Thyroid gland (tissue), 4 donors: Measurements from ENCODE around the gene SERP1. TPM values are rescaled to one million over a fixed set of nuclear protein-coding genes. Genes with fewer than 3 reads are reported as not detected.

Experiments
- DNase-seq, 2 donors: peaks; one replicate each; pipeline ENCODE4 v3.0.0-alpha.2; 2019
- H3K27ac ChIP-seq, 3 donors: fragments of 200-600 bp; sonication (generic); 1 replicate in 2 of 3; 2 replicates in 1 of 3; pipeline ENCODE4 v1.5.1; 2016 to 2019; ENCODE audit warnings: mild to moderate bottlenecking in 1 of 3, moderate library complexity in 1 of 3
- H3K27me3 ChIP-seq: fragments of 200-600 bp; sonication (generic); one replicate; pipeline ENCODE4 v1.5.1; 2019
- H3K36me3 ChIP-seq, 2 donors: fragments of 200-600 bp; sonication (generic); one replicate each; pipeline ENCODE4 v1.5.1; 2016 to 2019
- H3K4me1 ChIP-seq, 2 donors: fragments of 200-600 bp; sonication (generic); one replicate each; pipeline ENCODE4 v1.5.1; 2017 to 2019
- H3K4me3 ChIP-seq, 3 donors: fragments of 200-600 bp; sonication (generic); replicated peaks in 1 of 3; 1 replicate in 2 of 3; 2 replicates in 1 of 3; pipeline ENCODE4 v1.5.1; 2016; ENCODE audit warnings: mild to moderate bottlenecking in 1 of 3
- H3K9me3 ChIP-seq: fragments of 200-600 bp; sonication (generic); one replicate; pipeline ENCODE4 v1.5.1; 2017
- POLR2A ChIP-seq, 2 donors: fragments of 450-650 bp; IDR thresholded peaks; one replicate each; pipeline ENCODE4 v1.6.1; 2017; ENCODE audit warnings: antibody characterized with exemption in 2 of 2, mild to moderate bottlenecking in 2 of 2, moderate library complexity in 1 of 2
- WGBS, 2 donors: methylation state at CpG; one replicate each; pipeline ENCODE4 v1.1.5; 2017; 5-methylcytosine and 5-hydroxymethylcytosine counted together
- intact Hi-C: fragments of 100-400 bp; cut with DNase I; formaldehyde crosslinking; loops from one replicate; pipeline ENCODE4 v1.15.1; 2023
- total RNA-seq, 4 donors: library from RNA; depleted of rRNA; stranded (reverse); fragments of >200 nt; gene quantifications; one replicate each; pipeline ENCODE4 v1.2.3, GENCODE V29; 2016
- TF ChIP-seq, protein P1 (sequence below), 6 experiments: fragments of 200-600 bp in 3 of 6; fragments of 450-650 bp in 3 of 6; sonication (generic) in 3 of 6; IDR thresholded peaks; one replicate each; pipeline ENCODE4 v1.5.1; 2016 to 2019; ENCODE audit warnings: antibody characterized with exemption in 6 of 6, mild to moderate bottlenecking in 2 of 6, inconsistent platforms in 1 of 6, moderate library complexity in 1 of 6

Gene SERP1
- total RNA-seq, 4 donors from 2014 or later: 146 to 355 (median 270) TPM

DNA sequence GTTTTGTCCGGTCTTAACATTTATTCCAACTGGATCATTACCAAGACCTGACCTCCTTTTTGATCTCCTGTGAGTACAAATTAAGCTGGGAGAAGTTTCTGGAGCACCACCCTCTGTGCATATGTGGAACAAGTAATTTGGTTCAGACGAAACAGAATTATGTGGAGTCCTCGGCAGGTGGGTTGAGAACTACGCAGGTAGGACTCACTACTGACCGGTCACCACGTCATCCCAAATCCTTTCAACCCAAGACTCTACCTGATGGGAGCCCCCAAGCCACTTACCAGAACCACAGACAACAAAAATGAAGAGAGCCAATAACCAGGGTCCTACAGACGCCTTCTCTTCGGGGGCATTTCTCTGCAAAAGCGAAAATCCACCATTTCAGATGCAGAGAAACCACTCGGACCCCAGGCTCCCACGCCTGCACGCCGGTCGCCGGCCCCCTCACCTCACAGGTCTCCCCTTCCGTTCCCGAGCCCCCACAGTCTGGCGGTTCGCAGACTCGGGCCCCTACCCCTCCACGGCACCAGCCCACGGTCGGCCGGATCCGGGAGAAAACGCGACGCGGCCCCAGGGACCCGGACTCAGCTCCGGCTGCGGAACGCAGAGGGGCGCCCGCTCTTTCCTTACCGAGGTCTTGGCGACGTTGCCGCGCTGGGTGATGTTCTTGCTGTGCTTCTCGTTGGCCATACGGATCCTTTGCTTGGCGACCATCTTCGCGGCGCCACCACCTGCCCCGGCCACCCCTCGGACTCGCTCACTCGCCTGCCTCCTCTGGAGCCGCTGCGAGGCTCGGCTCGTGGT, 674 bp downstream of the SERP1 start:
- intact Hi-C loops: loop anchor here (5.0 to 10.0 kb wide), 2 partner anchors 57 to 219 kb away; partner anchors contain the start of genes SELENOT and SIAH2
- no peaks in the 10 kb centered on the region for H3K27me3 ChIP-seq
- H3K36me3 ChIP-seq: peaks cover 0 to 7% of the 10 kb centered on the region in 2 donors
- peaks cover 18 to 22% of the 10 kb centered on the region in 2 donors for H3K4me1 ChIP-seq
- WGBS, 2 donors: 0 to 1% methylated on average over 6 to 25 of the region's 54 CpGs
- no peaks in the 10 kb centered on the region for H3K9me3 ChIP-seq
- H3K27ac ChIP-seq: peak overlapping the region; percentile 97 to 98 (median 97)
- peak; percentile 48 for DNase-seq
- TF ChIP-seq, protein P1, sequence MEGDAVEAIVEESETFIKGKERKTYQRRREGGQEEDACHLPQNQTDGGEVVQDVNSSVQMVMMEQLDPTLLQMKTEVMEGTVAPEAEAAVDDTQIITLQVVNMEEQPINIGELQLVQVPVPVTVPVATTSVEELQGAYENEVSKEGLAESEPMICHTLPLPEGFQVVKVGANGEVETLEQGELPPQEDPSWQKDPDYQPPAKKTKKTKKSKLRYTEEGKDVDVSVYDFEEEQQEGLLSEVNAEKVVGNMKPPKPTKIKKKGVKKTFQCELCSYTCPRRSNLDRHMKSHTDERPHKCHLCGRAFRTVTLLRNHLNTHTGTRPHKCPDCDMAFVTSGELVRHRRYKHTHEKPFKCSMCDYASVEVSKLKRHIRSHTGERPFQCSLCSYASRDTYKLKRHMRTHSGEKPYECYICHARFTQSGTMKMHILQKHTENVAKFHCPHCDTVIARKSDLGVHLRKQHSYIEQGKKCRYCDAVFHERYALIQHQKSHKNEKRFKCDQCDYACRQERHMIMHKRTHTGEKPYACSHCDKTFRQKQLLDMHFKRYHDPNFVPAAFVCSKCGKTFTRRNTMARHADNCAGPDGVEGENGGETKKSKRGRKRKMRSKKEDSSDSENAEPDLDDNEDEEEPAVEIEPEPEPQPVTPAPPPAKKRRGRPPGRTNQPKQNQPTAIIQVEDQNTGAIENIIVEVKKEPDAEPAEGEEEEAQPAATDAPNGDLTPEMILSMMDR (IDR thresholded peaks at IDR 0.05): no peak
- TF ChIP-seq POLR2A (IDR thresholded peaks at IDR 0.05): peak in 1 of 2 donors; percentile 34
- peak overlapping the region; percentile 63 to 98 (median 90) for H3K4me3 ChIP-seq

DNA sequence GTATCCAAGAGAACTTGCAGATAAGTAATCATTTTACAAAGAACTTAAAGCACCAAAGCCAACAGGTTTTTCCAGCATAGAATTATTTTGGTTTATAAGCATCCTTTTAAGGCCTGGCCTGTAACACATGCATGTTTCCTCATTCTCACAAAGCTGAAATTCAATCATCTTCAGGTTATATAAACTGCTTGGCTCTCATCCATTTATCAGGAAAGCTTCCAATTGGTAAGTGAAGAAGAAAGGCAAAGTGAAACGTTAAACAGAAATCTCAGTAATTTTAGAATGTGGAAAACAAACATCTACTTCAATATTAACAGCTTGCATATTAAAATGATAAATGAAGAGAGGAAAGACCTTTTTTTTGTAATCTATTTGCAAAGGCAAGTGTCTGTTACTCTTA, 1.6 kb downstream of the SERP1 start:
- Histone ChIP-seq H3K36me3 (peaks cover 0 to 7% of the 10 kb centered on the region in 2 donors), H3K4me1 (peaks cover 18 to 22% of the 10 kb centered on the region in 2 donors), H3K9me3 (no peaks in the 10 kb centered on the region), H3K27me3 (no peaks in the 10 kb centered on the region), H3K4me3 (peak overlapping the region in 2 of 3 donors; percentile 63 to 90), H3K27ac (peak overlapping the region in 1 of 3 donors; percentile 97)
- 2 to 3% methylated on average over 1 of the region's 1 CpG for WGBS, 2 donors
- intact Hi-C loops: loop anchor here (5.0 to 10.0 kb wide), 2 partner anchors 58 to 220 kb away; partner anchors contain the start of genes SELENOT and SIAH2
- TF ChIP-seq, protein P1 (IDR thresholded peaks at IDR 0.05): no peak
- TF ChIP-seq POLR2A (IDR thresholded peaks at IDR 0.05): no peak
- no peak for DNase-seq

DNA sequence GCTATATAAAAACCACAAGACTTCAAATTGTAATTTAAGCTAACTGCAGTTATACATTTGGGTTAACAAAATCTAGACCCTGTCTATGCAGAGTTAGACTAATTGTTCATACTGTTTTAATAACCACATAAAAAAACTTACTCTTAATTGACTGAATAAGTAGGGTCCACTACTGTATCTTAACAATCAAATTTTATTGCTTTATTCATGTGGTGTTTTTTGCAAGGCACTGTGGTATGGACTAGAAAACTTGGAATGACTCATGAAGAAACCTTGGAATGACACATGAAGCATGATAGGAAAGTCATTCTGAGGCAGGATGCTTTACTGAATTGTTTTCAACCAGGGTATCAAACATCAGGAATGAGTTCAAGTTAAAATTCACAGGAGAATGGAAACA, 2.3 kb downstream of the SERP1 start:
- intact Hi-C loops: loop anchor here (10.0 kb wide), 1 partner anchor 221 kb away; the partner anchor contains the start of gene SIAH2
- no peak for DNase-seq
- TF ChIP-seq, protein P1 (IDR thresholded peaks at IDR 0.05): no peak
- TF ChIP-seq POLR2A (IDR thresholded peaks at IDR 0.05): no peak
- H3K4me3 ChIP-seq: no peak overlapping the region
- H3K27me3 ChIP-seq: no peaks in the 10 kb centered on the region
- no peaks in the 10 kb centered on the region for H3K9me3 ChIP-seq
- peaks cover 18 to 22% of the 10 kb centered on the region in 2 donors for H3K4me1 ChIP-seq
- no peak overlapping the region for H3K27ac ChIP-seq
- peaks cover 0 to 7% of the 10 kb centered on the region in 2 donors for H3K36me3 ChIP-seq

DNA sequence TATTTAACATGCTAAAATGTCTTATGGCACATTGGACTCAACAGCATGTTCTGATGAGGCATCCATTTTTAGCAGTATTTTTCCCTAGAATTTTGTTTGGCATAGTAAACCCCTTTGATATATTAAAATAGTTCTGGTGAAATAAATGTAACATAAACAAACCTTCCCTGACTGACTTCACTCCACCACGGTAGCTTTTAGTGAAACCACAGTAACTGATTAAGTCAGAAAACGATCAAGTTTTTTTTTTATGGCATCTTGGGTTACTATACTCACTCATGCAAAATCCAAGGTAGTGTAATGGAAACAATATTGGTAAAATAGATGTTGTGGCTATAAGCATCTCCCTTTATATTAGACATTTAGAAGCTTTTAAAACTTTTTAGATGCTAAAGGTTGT, 2.8 kb downstream of the SERP1 start:
- TF ChIP-seq POLR2A (IDR thresholded peaks at IDR 0.05): no peak
- TF ChIP-seq, protein P1 (IDR thresholded peaks at IDR 0.05): no peak
- intact Hi-C loops: loop anchor here (10.0 kb wide), 1 partner anchor 221 kb away; the partner anchor contains the start of gene SIAH2
- WGBS, 2 donors: 93 to 94% methylated on average over 2 of the region's 2 CpGs
- peaks cover 21 to 22% of the 10 kb centered on the region in 2 donors for H3K4me1 ChIP-seq
- H3K27me3 ChIP-seq: no peaks in the 10 kb centered on the region
- DNase-seq: no peak
- H3K36me3 ChIP-seq: peaks cover 0 to 7% of the 10 kb centered on the region in 2 donors
- no peak overlapping the region for H3K4me3 ChIP-seq
- no peak overlapping the region for H3K27ac ChIP-seq
- no peaks in the 10 kb centered on the region for H3K9me3 ChIP-seq

DNA sequence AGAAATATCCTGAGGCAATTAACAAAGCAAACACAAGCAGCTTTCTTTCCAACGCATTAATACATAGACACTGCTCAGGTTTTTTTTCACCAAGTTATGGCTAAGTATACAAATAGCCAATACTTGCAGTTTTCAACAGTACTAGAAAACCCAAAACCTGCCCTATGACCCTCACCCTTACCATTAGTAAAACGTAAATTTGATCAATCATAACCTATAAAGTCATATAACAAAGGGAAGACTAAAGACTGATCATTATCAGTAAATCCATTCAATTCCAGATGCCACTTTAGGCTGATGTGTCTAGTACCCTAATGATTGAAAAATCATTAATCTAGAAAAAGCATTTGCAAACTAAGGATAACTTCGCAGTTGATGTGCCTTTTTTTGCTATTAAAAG, 3.2 kb downstream of the SERP1 start:
- Histone ChIP-seq H3K4me3 (no peak overlapping the region), H3K36me3 (peaks cover 0 to 7% of the 10 kb centered on the region in 2 donors), H3K27me3 (no peaks in the 10 kb centered on the region), H3K9me3 (no peaks in the 10 kb centered on the region), H3K27ac (no peak overlapping the region), H3K4me1 (peaks cover 19 to 21% of the 10 kb centered on the region in 2 donors)
- intact Hi-C loops: loop anchor here (10.0 kb wide), 1 partner anchor 222 kb away; the partner anchor contains the start of gene SIAH2
- DNase-seq: no peak
- WGBS, 2 donors: 91% methylated on average over 3 of the region's 3 CpGs
- TF ChIP-seq, protein P1 (IDR thresholded peaks at IDR 0.05): no peak
- TF ChIP-seq POLR2A (IDR thresholded peaks at IDR 0.05): no peak
